ENCODE results near the gene EVC2.

GRCh38 chr4:5574386-5574785 lies 134.0 kb downstream of the EVC2 start:
- no peak for TF ChIP-seq CTCF (IDR thresholded peaks at IDR 0.05)
- no peak for TF ChIP-seq POLR2A (IDR thresholded peaks at IDR 0.05)
